WTC11 (cell line): Measurements from ENCODE around the gene TMEM80. TPM values are rescaled to one million over a fixed set of nuclear protein-coding genes. Genes with fewer than 3 reads are reported as not detected.

Experiments
- ATAC-seq: fragments of 200-7000 bp; cut with Tn5 transposase; 2 replicates; pipeline ENCODE4 v1.10.0; 2021; ENCODE audit warnings: mild to moderate bottlenecking, moderate library complexity
- CTCF ChIA-PET: fragments of 300-600 bp; sonication (Branson Sonifier 250); formaldehyde crosslinking; loops from one replicate; lab custom pipeline; 2021; ENCODE audit warnings: antibody characterized with exemption; lab: Charles Lee
- POLR2A ChIA-PET: fragments of 350-600 bp; sonication (Branson Sonifier 250); formaldehyde crosslinking; loops from one replicate; lab custom pipeline; 2021; ENCODE audit warnings: antibody characterized with exemption; lab: Charles Lee
- DNase-seq: peaks from one replicate; pipeline ENCODE4 v3.0.0; 2021; ENCODE audit warnings: low spot score
- H3K27ac Mint-ChIP-seq: 2 replicates; pipeline ENCODE4 v1.8.0; 2021; ENCODE audit warnings: mixed read lengths
- H3K27me3 Mint-ChIP-seq: 2 replicates; pipeline ENCODE4 v1.8.0; 2021; ENCODE audit warnings: low read depth, mild to moderate bottlenecking, moderate library complexity, mixed read lengths
- H3K36me3 Mint-ChIP-seq: 2 replicates; pipeline ENCODE4 v1.8.0; 2021; ENCODE audit warnings: mixed read lengths
- H3K4me1 Mint-ChIP-seq: 2 replicates; pipeline ENCODE4 v1.8.0; 2022; ENCODE audit warnings: mixed read lengths
- H3K4me3 Mint-ChIP-seq: 2 replicates; pipeline ENCODE4 v1.8.0; 2021; ENCODE audit warnings: mild to moderate bottlenecking, moderate library complexity, mixed read lengths
- H3K9me3 Mint-ChIP-seq: 2 replicates; pipeline ENCODE4 v1.8.0; 2021; ENCODE audit warnings: mixed read lengths
- ATF1 ChIP-seq: sonication (generic); formaldehyde crosslinking; IDR thresholded peaks from 2 replicates; pipeline ENCODE4 v1.8.1; 2023; ENCODE audit warnings: mild to moderate bottlenecking, moderate library complexity, missing genetic modification reagents
- ELF4 ChIP-seq: sonication (generic); formaldehyde crosslinking; IDR thresholded peaks from 2 replicates; pipeline ENCODE4 v1.8.1; 2022; ENCODE audit warnings: low read depth, mild to moderate bottlenecking, moderate library complexity, missing genetic modification reagents
- FOXJ3 ChIP-seq: sonication (generic); formaldehyde crosslinking; IDR thresholded peaks from 2 replicates; pipeline ENCODE4 v1.9.0; 2021; ENCODE audit warnings: missing genetic modification reagents, mild to moderate bottlenecking, borderline replicate concordance
- IRF2 ChIP-seq: sonication (generic); formaldehyde crosslinking; IDR thresholded peaks from 2 replicates; pipeline ENCODE4 v1.8.0; 2022; ENCODE audit warnings: low read depth, missing genetic modification reagents, borderline replicate concordance
- MXD4 ChIP-seq: fragments of 250-450 bp; sonication (Bioruptor Pico); IDR thresholded peaks from 2 replicates; pipeline ENCODE4 v1.8.0; 2021; ENCODE audit warnings: mild to moderate bottlenecking, moderate library complexity, borderline replicate concordance
- NFE2L1 ChIP-seq: sonication (generic); formaldehyde crosslinking; IDR thresholded peaks from 2 replicates; pipeline ENCODE4 v1.8.1; 2023; ENCODE audit warnings: missing genetic modification reagents
- SMAD4 ChIP-seq: sonication (generic); formaldehyde crosslinking; IDR thresholded peaks from 2 replicates; pipeline ENCODE4 v1.8.0; 2022; ENCODE audit warnings: mild to moderate bottlenecking, missing genetic modification reagents
- ZNF121 ChIP-seq: sonication (generic); formaldehyde crosslinking; IDR thresholded peaks from 2 replicates; pipeline ENCODE4 v1.8.0; 2023; ENCODE audit warnings: missing genetic modification reagents
- ZNF317 ChIP-seq: sonication (generic); formaldehyde crosslinking; IDR thresholded peaks from 2 replicates; pipeline ENCODE4 v1.8.1; 2023; ENCODE audit warnings: low read depth, mild to moderate bottlenecking, moderate library complexity, missing genetic modification reagents, borderline replicate concordance
- total RNA-seq: library from RNA; stranded (reverse); gene quantifications from 3 replicates; pipeline ENCODE4 v1.2.3, GENCODE V29; 2021
- TF ChIP-seq, protein P1 (sequence below): fragments of 200-600 bp; IDR thresholded peaks from 2 replicates; pipeline ENCODE4 v1.8.0; 2022; ENCODE audit warnings: antibody characterized with exemption
- TF ChIP-seq, protein P2 (sequence below): sonication (generic); formaldehyde crosslinking; IDR thresholded peaks from 2 replicates; pipeline ENCODE4 v1.8.1; 2022; ENCODE audit warnings: missing genetic modification reagents, borderline replicate concordance
- TF ChIP-seq, protein P3 (sequence below): sonication (generic); formaldehyde crosslinking; IDR thresholded peaks from 2 replicates; pipeline ENCODE4 v1.8.1; 2023; ENCODE audit warnings: mild to moderate bottlenecking, missing genetic modification reagents, moderate library complexity
- TF ChIP-seq, protein P4 (sequence below): sonication (generic); formaldehyde crosslinking; conservative IDR thresholded peaks from 2 replicates; pipeline ENCODE4 v1.8.1; 2022; ENCODE audit warnings: mild to moderate bottlenecking, missing genetic modification reagents
- TF ChIP-seq, protein P5 (sequence below): sonication (generic); formaldehyde crosslinking; IDR thresholded peaks from 2 replicates; pipeline ENCODE4 v1.8.1; 2022; ENCODE audit warnings: low read depth, missing genetic modification reagents, borderline replicate concordance
- TF ChIP-seq, protein P6 (sequence below): sonication (generic); formaldehyde crosslinking; IDR thresholded peaks from 2 replicates; pipeline ENCODE4 v1.8.0; 2022; ENCODE audit warnings: missing genetic modification reagents
- TF ChIP-seq, protein P7 (sequence below): fragments of 250-450 bp; sonication (Bioruptor Pico); IDR thresholded peaks from 2 replicates; pipeline ENCODE4 v1.9.0; 2021; ENCODE audit warnings: mild to moderate bottlenecking
- TF ChIP-seq, protein P8 (sequence below): sonication (generic); formaldehyde crosslinking; IDR thresholded peaks from 2 replicates; pipeline ENCODE4 v1.8.1; 2023; ENCODE audit warnings: mild to moderate bottlenecking, moderate library complexity, missing genetic modification reagents

Gene TMEM80
- total RNA-seq, 1 experiment from 2014 or later, result 23.4 TPM

DNA sequence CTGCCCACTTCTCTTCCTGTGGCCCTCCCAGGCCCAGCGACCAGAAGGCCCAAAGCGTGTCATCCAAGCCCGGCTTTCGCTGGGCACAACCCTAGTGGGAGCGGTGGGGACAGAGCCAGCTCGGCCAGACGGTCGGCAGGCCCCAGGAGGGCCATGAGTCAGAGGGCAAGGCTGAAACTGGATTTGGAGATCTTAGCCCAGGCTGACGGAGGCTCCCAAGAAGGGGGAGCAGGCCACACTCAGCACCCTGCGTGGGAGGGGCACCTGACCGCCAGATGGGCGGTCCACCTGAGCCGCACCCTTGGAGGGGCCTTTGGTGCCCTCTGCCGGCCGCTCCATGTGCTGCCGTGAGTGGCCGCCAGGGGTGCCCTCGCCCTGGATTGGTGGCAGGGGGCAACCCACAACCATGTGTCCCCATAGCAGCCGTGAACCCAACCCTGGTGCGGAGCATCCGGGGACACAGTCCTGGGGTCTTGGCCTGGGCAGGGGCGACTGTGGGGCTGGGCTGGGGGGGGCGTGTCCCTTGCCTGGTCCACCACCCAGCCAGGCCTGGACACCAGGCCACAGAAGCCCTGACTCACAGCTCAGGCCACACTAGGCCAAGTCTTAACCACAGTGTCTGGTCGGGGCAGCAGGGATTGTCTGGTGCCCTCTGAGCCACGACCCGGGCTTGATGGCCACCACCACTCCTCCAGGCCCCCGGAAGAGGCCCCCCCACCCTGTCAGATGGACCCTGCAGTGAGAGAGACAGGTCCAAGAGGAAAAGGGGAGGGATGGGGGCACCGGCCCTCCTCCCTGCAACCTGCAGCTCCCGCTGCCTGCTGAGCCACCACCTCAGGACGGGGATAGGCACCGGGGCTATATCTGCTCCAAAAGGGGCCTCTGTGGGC is 32.5 kb downstream of the TMEM80 start (continued):
- TF ChIP-seq, protein P1, sequence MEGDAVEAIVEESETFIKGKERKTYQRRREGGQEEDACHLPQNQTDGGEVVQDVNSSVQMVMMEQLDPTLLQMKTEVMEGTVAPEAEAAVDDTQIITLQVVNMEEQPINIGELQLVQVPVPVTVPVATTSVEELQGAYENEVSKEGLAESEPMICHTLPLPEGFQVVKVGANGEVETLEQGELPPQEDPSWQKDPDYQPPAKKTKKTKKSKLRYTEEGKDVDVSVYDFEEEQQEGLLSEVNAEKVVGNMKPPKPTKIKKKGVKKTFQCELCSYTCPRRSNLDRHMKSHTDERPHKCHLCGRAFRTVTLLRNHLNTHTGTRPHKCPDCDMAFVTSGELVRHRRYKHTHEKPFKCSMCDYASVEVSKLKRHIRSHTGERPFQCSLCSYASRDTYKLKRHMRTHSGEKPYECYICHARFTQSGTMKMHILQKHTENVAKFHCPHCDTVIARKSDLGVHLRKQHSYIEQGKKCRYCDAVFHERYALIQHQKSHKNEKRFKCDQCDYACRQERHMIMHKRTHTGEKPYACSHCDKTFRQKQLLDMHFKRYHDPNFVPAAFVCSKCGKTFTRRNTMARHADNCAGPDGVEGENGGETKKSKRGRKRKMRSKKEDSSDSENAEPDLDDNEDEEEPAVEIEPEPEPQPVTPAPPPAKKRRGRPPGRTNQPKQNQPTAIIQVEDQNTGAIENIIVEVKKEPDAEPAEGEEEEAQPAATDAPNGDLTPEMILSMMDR, result peak; percentile 96
- TF ChIP-seq, protein P2, sequence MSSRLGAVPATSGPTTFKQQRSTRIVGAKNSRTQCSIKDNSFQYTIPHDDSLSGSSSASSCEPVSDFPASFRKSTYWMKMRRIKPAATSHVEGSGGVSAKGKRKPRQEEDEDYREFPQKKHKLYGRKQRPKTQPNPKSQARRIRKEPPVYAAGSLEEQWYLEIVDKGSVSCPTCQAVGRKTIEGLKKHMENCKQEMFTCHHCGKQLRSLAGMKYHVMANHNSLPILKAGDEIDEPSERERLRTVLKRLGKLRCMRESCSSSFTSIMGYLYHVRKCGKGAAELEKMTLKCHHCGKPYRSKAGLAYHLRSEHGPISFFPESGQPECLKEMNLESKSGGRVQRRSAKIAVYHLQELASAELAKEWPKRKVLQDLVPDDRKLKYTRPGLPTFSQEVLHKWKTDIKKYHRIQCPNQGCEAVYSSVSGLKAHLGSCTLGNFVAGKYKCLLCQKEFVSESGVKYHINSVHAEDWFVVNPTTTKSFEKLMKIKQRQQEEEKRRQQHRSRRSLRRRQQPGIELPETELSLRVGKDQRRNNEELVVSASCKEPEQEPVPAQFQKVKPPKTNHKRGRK (CRISPR knock-in tag), result no peak
- TF ChIP-seq FOXJ3 (CRISPR knock-in tag) (no peak), NFE2L1 (CRISPR knock-in tag) (no peak), SMAD4 (CRISPR knock-in tag) (no peak), ZNF317 (no peak), ZNF121 (CRISPR knock-in tag) (no peak), IRF2 (CRISPR knock-in tag) (no peak), ELF4 (CRISPR knock-in tag) (no peak), MXD4 (CRISPR knock-in tag) (no peak)
- TF ChIP-seq, protein P3, sequence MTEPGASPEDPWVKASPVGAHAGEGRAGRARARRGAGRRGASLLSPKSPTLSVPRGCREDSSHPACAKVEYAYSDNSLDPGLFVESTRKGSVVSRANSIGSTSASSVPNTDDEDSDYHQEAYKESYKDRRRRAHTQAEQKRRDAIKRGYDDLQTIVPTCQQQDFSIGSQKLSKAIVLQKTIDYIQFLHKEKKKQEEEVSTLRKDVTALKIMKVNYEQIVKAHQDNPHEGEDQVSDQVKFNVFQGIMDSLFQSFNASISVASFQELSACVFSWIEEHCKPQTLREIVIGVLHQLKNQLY (CRISPR knock-in tag), result no peak
- TF ChIP-seq, protein P4, sequence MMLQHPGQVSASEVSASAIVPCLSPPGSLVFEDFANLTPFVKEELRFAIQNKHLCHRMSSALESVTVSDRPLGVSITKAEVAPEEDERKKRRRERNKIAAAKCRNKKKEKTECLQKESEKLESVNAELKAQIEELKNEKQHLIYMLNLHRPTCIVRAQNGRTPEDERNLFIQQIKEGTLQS (CRISPR knock-in tag), result no peak
- TF ChIP-seq, protein P5, sequence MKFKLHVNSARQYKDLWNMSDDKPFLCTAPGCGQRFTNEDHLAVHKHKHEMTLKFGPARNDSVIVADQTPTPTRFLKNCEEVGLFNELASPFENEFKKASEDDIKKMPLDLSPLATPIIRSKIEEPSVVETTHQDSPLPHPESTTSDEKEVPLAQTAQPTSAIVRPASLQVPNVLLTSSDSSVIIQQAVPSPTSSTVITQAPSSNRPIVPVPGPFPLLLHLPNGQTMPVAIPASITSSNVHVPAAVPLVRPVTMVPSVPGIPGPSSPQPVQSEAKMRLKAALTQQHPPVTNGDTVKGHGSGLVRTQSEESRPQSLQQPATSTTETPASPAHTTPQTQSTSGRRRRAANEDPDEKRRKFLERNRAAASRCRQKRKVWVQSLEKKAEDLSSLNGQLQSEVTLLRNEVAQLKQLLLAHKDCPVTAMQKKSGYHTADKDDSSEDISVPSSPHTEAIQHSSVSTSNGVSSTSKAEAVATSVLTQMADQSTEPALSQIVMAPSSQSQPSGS, result no peak

DNA sequence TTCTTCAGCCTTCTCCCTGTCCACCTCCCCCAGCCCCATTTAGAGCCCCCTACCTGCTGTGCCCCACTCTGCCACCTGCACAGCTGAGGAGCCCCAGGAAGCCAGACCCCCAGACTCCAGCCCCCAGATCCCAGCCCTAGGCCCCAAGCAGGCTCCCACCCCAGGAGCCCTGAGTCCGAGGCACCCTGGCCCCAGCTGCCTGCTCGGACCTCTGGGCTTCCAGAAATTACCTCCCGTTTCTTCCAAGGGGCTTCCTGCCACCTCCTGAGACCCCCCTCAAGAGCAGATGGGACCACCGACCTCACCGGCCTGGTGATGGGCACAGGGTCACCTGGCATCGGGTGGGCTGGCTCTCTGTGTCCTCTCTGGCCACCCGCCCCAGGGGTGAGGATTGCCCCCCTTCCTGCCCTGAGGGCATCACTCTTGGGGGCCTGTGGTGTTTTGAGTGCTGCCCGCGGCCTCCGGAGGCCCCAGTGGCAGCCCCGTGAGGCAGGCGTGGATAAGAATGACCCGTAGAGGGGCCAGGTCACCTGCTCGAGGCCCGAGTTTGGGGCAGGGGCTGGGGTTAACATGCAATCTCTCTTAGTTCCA is 33.4 kb downstream of the TMEM80 start:
- Mint-ChIP-seq H3K4me1 (peaks cover 8% of the 10 kb centered on the region), H3K4me3 (no peak overlapping the region), H3K27me3 (peaks cover 8% of the 10 kb centered on the region), H3K36me3 (no peaks in the 10 kb centered on the region), H3K27ac (no peak overlapping the region), H3K9me3 (no peaks in the 10 kb centered on the region)
- ATAC-seq, result no peak
- ChIA-PET POLR2A (no interaction called here), CTCF (interaction anchor here (0.6 to 6.6 kb wide), 15 partner anchors 8 to 522 kb away, joined by 3 to 94 read pairs (median 8); partner anchors contain the start of genes DEAF1, EPS8L2, TALDO1 and TMEM80)
- DNase-seq, result no peak
- TF ChIP-seq, protein P6, sequence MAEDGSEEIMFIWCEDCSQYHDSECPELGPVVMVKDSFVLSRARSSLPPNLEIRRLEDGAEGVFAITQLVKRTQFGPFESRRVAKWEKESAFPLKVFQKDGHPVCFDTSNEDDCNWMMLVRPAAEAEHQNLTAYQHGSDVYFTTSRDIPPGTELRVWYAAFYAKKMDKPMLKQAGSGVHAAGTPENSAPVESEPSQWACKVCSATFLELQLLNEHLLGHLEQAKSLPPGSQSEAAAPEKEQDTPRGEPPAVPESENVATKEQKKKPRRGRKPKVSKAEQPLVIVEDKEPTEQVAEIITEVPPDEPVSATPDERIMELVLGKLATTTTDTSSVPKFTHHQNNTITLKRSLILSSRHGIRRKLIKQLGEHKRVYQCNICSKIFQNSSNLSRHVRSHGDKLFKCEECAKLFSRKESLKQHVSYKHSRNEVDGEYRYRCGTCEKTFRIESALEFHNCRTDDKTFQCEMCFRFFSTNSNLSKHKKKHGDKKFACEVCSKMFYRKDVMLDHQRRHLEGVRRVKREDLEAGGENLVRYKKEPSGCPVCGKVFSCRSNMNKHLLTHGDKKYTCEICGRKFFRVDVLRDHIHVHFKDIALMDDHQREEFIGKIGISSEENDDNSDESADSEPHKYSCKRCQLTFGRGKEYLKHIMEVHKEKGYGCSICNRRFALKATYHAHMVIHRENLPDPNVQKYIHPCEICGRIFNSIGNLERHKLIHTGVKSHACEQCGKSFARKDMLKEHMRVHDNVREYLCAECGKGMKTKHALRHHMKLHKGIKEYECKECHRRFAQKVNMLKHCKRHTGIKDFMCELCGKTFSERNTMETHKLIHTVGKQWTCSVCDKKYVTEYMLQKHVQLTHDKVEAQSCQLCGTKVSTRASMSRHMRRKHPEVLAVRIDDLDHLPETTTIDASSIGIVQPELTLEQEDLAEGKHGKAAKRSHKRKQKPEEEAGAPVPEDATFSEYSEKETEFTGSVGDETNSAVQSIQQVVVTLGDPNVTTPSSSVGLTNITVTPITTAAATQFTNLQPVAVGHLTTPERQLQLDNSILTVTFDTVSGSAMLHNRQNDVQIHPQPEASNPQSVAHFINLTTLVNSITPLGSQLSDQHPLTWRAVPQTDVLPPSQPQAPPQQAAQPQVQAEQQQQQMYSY, result no peak
- TF ChIP-seq, protein P2 (CRISPR knock-in tag), result no peak
- TF ChIP-seq, protein P7, sequence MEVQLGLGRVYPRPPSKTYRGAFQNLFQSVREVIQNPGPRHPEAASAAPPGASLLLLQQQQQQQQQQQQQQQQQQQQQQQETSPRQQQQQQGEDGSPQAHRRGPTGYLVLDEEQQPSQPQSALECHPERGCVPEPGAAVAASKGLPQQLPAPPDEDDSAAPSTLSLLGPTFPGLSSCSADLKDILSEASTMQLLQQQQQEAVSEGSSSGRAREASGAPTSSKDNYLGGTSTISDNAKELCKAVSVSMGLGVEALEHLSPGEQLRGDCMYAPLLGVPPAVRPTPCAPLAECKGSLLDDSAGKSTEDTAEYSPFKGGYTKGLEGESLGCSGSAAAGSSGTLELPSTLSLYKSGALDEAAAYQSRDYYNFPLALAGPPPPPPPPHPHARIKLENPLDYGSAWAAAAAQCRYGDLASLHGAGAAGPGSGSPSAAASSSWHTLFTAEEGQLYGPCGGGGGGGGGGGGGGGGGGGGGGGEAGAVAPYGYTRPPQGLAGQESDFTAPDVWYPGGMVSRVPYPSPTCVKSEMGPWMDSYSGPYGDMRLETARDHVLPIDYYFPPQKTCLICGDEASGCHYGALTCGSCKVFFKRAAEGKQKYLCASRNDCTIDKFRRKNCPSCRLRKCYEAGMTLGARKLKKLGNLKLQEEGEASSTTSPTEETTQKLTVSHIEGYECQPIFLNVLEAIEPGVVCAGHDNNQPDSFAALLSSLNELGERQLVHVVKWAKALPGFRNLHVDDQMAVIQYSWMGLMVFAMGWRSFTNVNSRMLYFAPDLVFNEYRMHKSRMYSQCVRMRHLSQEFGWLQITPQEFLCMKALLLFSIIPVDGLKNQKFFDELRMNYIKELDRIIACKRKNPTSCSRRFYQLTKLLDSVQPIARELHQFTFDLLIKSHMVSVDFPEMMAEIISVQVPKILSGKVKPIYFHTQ (CRISPR knock-in tag), result no peak
- TF ChIP-seq, protein P8, sequence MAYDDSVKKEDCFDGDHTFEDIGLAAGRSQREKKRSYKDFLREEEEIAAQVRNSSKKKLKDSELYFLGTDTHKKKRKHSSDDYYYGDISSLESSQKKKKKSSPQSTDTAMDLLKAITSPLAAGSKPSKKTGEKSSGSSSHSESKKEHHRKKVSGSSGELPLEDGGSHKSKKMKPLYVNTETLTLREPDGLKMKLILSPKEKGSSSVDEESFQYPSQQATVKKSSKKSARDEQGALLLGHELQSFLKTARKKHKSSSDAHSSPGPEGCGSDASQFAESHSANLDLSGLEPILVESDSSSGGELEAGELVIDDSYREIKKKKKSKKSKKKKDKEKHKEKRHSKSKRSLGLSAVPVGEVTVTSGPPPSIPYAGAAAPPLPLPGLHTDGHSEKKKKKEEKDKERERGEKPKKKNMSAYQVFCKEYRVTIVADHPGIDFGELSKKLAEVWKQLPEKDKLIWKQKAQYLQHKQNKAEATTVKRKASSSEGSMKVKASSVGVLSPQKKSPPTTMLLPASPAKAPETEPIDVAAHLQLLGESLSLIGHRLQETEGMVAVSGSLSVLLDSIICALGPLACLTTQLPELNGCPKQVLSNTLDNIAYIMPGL (CRISPR knock-in tag), result no peak
- TF ChIP-seq ATF1, result no peak
